Epithelial cell of esophagus (primary cell): ENCODE measurements around the gene ATXN7.

Source experiments
- DNase-seq: peaks from one replicate; pipeline ENCODE4 v3.0.0; 2010; ENCODE audit warnings: low read depth
- H3K4me3 ChIP-seq: 2 replicates; pipeline ENCODE4 v1.5.1; 2011; ENCODE audit warnings: mild to moderate bottlenecking, low read length, control low read depth
- TF ChIP-seq, protein P1 (sequence below): IDR thresholded peaks from 2 replicates; pipeline ENCODE4 v1.5.1; 2011; ENCODE audit warnings: low read depth, mild to moderate bottlenecking, low read length, control low read depth, inconsistent platforms; ENCODE audit not compliant: insufficient read depth; ENCODE audit errors: missing control alignments

Gene ATXN7, protein sequence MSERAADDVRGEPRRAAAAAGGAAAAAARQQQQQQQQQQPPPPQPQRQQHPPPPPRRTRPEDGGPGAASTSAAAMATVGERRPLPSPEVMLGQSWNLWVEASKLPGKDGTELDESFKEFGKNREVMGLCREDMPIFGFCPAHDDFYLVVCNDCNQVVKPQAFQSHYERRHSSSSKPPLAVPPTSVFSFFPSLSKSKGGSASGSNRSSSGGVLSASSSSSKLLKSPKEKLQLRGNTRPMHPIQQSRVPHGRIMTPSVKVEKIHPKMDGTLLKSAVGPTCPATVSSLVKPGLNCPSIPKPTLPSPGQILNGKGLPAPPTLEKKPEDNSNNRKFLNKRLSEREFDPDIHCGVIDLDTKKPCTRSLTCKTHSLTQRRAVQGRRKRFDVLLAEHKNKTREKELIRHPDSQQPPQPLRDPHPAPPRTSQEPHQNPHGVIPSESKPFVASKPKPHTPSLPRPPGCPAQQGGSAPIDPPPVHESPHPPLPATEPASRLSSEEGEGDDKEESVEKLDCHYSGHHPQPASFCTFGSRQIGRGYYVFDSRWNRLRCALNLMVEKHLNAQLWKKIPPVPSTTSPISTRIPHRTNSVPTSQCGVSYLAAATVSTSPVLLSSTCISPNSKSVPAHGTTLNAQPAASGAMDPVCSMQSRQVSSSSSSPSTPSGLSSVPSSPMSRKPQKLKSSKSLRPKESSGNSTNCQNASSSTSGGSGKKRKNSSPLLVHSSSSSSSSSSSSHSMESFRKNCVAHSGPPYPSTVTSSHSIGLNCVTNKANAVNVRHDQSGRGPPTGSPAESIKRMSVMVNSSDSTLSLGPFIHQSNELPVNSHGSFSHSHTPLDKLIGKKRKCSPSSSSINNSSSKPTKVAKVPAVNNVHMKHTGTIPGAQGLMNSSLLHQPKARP

DNA sequence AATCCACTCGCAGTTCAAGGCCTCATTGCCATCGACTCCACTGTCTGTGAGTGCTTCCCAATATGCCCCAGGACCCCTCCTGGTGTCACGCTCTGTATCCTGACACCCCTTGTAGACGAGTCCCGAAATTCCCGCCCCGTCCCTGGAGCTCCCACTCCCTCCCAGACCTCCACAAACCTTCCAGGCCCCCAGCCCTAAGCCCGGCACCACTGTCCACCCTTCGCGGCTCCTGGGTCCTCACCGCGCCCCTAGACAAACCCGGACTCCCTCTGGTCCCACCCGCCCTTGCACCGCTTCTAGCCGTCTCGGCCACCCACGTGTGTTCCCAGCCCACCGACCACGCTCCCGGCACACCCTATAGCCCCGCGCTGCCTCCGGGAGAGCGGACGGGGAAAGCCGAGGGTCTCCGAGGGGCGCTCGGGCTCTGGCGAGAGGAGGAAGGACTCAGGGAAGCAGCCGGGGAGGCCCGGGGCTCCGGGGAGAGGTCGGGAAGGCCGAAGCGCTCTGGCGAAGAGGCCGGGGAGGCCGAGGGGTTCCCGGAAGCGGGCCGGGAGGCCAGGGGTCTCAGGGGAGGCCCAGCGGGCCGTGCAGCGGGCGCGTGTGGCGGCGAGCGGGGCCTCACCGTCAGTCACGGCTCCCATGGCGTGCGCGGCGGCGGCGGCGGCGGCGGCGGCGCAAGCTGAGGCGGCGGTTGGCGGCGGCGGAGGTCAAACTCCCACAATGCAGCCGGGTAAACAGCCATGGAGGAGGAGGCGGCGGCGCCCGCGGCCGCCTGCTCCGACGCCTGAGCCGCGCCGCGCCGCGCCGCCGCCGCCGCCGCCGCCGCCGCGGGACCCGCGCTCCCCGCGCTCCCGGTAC lies at the start of gene ATXN7, which contains the start of gene THOC7:
ATXN7 (plus strand) TSS at position 718 of the 858 bp plus-strand sequence. CDS start 48,732 bp downstream, outside the sequence.
THOC7 (minus strand) TSS at position 656 of the 858 bp plus-strand sequence; CDS start at position 641, 15 bp downstream.
- DNase-seq, result peak; percentile 74
- TF ChIP-seq, protein P1, sequence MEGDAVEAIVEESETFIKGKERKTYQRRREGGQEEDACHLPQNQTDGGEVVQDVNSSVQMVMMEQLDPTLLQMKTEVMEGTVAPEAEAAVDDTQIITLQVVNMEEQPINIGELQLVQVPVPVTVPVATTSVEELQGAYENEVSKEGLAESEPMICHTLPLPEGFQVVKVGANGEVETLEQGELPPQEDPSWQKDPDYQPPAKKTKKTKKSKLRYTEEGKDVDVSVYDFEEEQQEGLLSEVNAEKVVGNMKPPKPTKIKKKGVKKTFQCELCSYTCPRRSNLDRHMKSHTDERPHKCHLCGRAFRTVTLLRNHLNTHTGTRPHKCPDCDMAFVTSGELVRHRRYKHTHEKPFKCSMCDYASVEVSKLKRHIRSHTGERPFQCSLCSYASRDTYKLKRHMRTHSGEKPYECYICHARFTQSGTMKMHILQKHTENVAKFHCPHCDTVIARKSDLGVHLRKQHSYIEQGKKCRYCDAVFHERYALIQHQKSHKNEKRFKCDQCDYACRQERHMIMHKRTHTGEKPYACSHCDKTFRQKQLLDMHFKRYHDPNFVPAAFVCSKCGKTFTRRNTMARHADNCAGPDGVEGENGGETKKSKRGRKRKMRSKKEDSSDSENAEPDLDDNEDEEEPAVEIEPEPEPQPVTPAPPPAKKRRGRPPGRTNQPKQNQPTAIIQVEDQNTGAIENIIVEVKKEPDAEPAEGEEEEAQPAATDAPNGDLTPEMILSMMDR, result no peak
- peak within 1 kb of the TSS; percentile 70 for H3K4me3 ChIP-seq

DNA sequence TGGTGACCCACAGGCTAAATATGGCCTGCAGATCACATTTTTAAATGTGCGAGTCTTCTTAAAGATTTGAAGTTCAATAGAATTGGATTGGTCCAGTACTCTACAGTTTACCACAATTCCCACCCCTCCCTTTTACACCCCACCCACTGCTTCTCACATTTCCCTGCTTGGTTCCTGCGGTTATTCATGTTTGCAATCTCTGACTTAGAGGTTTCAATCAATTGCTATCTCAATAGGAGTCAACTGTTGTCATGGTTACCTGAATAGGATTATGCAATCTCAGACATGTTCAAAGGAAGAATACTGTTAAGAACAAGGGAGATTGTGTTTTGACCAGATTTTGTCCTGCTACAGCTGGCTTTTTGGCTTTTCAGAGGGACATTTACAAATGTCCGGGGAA lies 49.4 kb upstream of the ATXN7 start:
- DNase-seq, result peak; percentile 10
- no peak overlapping the region for H3K4me3 ChIP-seq
- TF ChIP-seq, protein P1, result no peak

DNA sequence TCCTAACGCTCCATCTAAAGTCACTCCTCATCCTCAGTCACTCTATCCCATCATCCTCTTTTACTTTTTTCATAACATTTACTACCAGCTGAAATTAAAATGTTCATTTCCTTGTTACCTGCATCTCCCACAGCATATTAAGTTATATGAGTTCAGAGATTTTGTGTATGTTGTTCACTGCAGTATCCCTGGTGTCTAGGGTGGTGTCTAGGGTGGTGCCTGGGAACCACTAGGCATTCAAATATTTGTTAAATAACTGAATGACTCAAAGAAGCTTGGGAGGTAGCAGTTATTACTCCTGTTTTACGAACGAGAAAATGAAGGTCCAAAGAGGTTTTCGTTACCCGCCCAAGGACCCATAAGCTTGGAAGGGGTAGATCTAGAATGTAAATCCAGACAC lies 46.4 kb upstream of the ATXN7 start:
- DNase-seq, result no peak
- TF ChIP-seq, protein P1, result no peak
- H3K4me3 ChIP-seq, result no peak overlapping the region

DNA sequence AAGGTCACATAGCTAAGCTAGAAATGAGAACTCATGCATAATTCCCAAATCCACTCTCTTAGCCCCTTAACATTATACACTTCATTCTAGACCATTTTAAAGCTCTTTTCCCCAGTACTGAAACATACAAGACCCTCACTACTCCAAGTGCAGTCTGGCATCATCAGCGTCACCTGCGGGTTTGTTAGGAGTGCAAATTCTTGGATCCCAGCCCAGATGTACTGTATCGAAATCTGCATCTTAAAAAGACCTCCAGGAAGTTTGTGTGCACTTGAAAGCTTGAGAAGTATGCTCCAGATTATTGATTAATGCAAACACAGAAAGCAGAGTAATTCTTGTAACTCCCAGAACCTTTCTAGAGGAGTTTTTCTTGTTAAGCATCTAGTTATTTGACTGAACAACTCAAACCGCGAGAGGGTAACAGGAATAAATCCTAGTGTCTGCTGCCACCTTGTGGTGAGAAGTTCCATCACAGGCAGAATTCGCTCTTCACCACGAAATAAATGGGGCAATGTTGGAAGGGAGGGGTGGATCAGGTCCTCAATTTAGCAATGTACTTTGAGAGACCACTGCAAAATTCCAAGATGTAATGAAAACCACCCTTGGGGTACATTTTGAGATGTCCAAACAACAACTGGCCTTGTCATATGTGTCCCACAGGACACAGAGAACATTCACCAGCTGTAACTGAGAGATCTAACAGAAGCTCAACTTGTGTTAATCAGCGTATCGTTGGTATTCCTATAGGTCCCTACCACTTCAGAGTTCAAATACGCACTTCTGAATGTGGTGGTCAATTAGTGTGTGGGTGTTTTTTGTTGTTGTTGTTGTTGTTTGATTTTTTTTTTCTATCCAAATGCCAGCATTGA lies 45.2 kb upstream of the ATXN7 start:
- H3K4me3 ChIP-seq, result no peak overlapping the region
- TF ChIP-seq, protein P1, result peak; percentile 81
- peak; percentile 63 for DNase-seq

DNA sequence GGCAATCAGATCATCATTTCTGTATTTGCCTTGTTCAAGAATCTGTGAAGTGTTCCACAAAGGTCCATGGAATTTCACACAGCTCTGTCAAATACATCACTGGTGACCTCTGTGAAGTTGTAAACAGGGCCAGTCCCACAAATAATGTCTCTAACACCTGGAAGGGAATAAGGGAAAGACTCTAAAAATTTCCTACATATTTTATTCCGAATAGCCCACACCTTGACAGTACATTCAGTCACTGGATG lies 44.6 kb upstream of the ATXN7 start, which contains the start of gene C3orf49:
C3orf49 (plus strand) TSS at position 149 of the 248 bp plus-strand sequence. CDS start 173 bp downstream, outside the sequence.
- TF ChIP-seq, protein P1, result no peak
- DNase-seq, result no peak
- H3K4me3 ChIP-seq, result no peak within 1 kb of the TSS

DNA sequence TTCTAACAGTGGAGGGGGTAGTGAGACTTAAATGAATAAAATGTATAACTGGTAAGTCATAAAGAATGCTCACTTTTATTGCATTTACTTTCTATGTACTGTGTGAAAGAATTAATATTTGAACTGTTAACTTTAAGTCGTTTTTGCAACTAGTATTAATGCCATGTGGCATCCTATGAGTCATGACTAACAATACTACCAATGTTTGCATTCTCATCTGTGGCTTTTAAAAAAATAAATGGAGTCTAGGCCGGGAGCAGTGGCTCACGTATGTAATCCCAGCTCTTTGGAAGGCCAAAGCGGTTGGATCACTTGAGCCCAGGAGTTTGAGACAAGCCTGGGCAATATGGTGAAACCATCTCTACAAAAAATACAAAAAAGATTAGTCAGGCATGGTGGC lies 39.4 kb upstream of the ATXN7 start:
- H3K4me3 ChIP-seq, result no peak overlapping the region
- TF ChIP-seq, protein P1, result no peak
- peak; percentile 98 for DNase-seq
